A549 (cell line): ENCODE data around the gene RAPGEF2. TPM values are rescaled to one million over a fixed set of nuclear protein-coding genes. Genes with fewer than 3 reads are reported as not detected.

Experiments used
- ATAC-seq, 2 experiments: fragments of 200-7000 bp in 1 of 2; fragments of >200 bp in 1 of 2; cut with Nextera tagmentation in 1 of 2; cut with Tn5 transposase in 1 of 2; 3 replicates each; pipeline versions ENCODE4 v1.8.0 to v1.9.1; 2018 to 2020; ENCODE audit warnings: mild to moderate bottlenecking in 1 of 2, moderate library complexity in 1 of 2
- CTCF ChIA-PET: fragments of 300-600 bp; sonication (Branson Sonifier 250); formaldehyde crosslinking; extraction: SDS; loops from one replicate; lab custom pipeline; 2021; ENCODE audit warnings: antibody characterized with exemption, inconsistent platforms; lab: Yijun Ruan, JAX
- POLR2A ChIA-PET: fragments of 350-600 bp; formaldehyde crosslinking; extraction: SDS; loops from one replicate; lab custom pipeline; 2021; ENCODE audit warnings: antibody characterized with exemption, inconsistent platforms; lab: Yijun Ruan, JAX
- DNase-seq, 2 experiments: peaks; one replicate each; pipeline versions ENCODE4 v3.0.0 to v3.0.0-alpha.2; 2011 to 2016; ENCODE audit warnings: low read depth in 1 of 2, low spot score in 1 of 2
- FAIRE-seq: peaks from 2 replicates; lab custom pipeline; 2011; peaks lifted over from hg19 to GRCh38; lab: Jason Lieb, UNC
- H3K27ac ChIP-seq, 2 experiments: fragments of >200 bp; sonication (Bioruptor Twin); formaldehyde crosslinking; 3 replicates each; pipeline ENCODE4 v1.5.1; 2016 to 2017
- H3K4me1 ChIP-seq: fragments of >200 bp; sonication (Bioruptor Twin); formaldehyde crosslinking; 3 replicates; pipeline ENCODE4 v1.6.1; 2016
- H3K4me2 ChIP-seq: fragments of >200 bp; sonication (Bioruptor Twin); formaldehyde crosslinking; 3 replicates; pipeline ENCODE4 v1.6.1; 2016
- H3K4me3 ChIP-seq: fragments of >200 bp; sonication (Bioruptor Twin); formaldehyde crosslinking; 3 replicates; pipeline ENCODE4 v1.5.1; 2016
- H3K9me3 ChIP-seq: fragments of >200 bp; sonication (Bioruptor Twin); formaldehyde crosslinking; 3 replicates; pipeline ENCODE4 v1.6.1; 2016
- ATOH8 ChIP-seq: fragments of 250-450 bp; sonication (Bioruptor Pico); IDR thresholded peaks from 2 replicates; pipeline ENCODE4 v1.5.0; 2020; ENCODE audit warnings: low read depth, mild to moderate bottlenecking, moderate library complexity
- EHF ChIP-seq: fragments of 250-450 bp; sonication (Bioruptor Pico); IDR thresholded peaks from 2 replicates; pipeline ENCODE4 v1.5.0; 2020; ENCODE audit warnings: mild to moderate bottlenecking
- EP300 ChIP-seq, 2 experiments: fragments of >200 bp; sonication (Bioruptor Twin); formaldehyde crosslinking; IDR thresholded peaks; 2 replicates in 1 of 2; 3 replicates in 1 of 2; pipeline ENCODE4 v1.6.1; 2016 to 2017
- FOSL2 ChIP-seq, 2 experiments: fragments of 450-650 bp in 1 of 2; fragments of >200 bp in 1 of 2; sonication (Bioruptor Twin) in 1 of 2; formaldehyde crosslinking; IDR thresholded peaks; 2 replicates each; pipeline versions ENCODE4 v1.5.0 to v1.6.1; 2016 to 2020; ENCODE audit warnings: mild to moderate bottlenecking in 1 of 2, moderate library complexity in 1 of 2
- FOXS1 ChIP-seq: fragments of 250-450 bp; sonication (Bioruptor Pico); IDR thresholded peaks from 2 replicates; pipeline ENCODE4 v1.5.0; 2020; ENCODE audit warnings: mild to moderate bottlenecking, moderate library complexity
- GATA3 ChIP-seq: IDR thresholded peaks from 2 replicates; pipeline ENCODE4 v1.6.1; 2012; ENCODE audit warnings: borderline replicate concordance
- HDAC2 ChIP-seq: fragments of 200-600 bp; sonication (generic); IDR thresholded peaks from 2 replicates; pipeline ENCODE4 v1.6.1; 2016
- HES2 ChIP-seq: fragments of >200 bp; sonication (Bioruptor Twin); formaldehyde crosslinking; IDR thresholded peaks from 2 replicates; pipeline ENCODE4 v1.6.1; 2016
- JUN ChIP-seq, 2 experiments: fragments of >200 bp; sonication (Bioruptor Twin); formaldehyde crosslinking; IDR thresholded peaks; 2 replicates in 1 of 2; 3 replicates in 1 of 2; pipeline ENCODE4 v1.6.1; 2016 to 2017
- KDM1A ChIP-seq: fragments of 200-600 bp; sonication (generic); IDR thresholded peaks from 2 replicates; pipeline ENCODE4 v1.6.1; 2016; ENCODE audit warnings: low read depth, mild to moderate bottlenecking
- KDM5A ChIP-seq: fragments of 200-600 bp; sonication (generic); IDR thresholded peaks from 2 replicates; pipeline ENCODE4 v1.6.1; 2016; ENCODE audit warnings: antibody characterized with exemption, mild to moderate bottlenecking
- MYC ChIP-seq: IDR thresholded peaks from 2 replicates; pipeline ENCODE4 v1.6.1; 2012; ENCODE audit warnings: mild to moderate bottlenecking, inconsistent platforms, low read length, improper control_type of control experiment, borderline replicate concordance
- NR3C1 ChIP-seq: fragments of >200 bp; sonication (Bioruptor Twin); formaldehyde crosslinking; IDR thresholded peaks from 3 replicates; pipeline ENCODE4 v1.6.1; 2017
- PBX3 ChIP-seq: IDR thresholded peaks from 2 replicates; pipeline ENCODE4 v1.6.1; 2012
- POLR2A ChIP-seq: IDR thresholded peaks from 2 replicates; pipeline ENCODE4 v1.6.1; 2012; ENCODE audit warnings: mild to moderate bottlenecking, low read length
- RAD21 ChIP-seq, 2 experiments: fragments of >200 bp in 1 of 2; sonication (Bioruptor Twin) in 1 of 2; formaldehyde crosslinking in 1 of 2; IDR thresholded peaks in 1 of 2; conservative IDR thresholded peaks in 1 of 2; 2 replicates in 1 of 2; 3 replicates in 1 of 2; pipeline ENCODE4 v1.6.1; 2012 to 2018; ENCODE audit warnings: inconsistent platforms in 1 of 2
- RNF2 ChIP-seq: fragments of 200-600 bp; sonication (generic); IDR thresholded peaks from 2 replicates; pipeline ENCODE4 v1.6.1; 2016; ENCODE audit warnings: low read depth, mild to moderate bottlenecking, antibody characterized with exemption, moderate library complexity, borderline replicate concordance
- SMC3 ChIP-seq: fragments of >200 bp; sonication (Bioruptor Twin); formaldehyde crosslinking; IDR thresholded peaks from 3 replicates; pipeline ENCODE4 v1.6.1; 2018; ENCODE audit warnings: inconsistent platforms
- USF2 ChIP-seq: fragments of 450-650 bp; IDR thresholded peaks from 2 replicates; pipeline ENCODE4 v1.6.1; 2014; ENCODE audit warnings: antibody characterized with exemption
- WGBS: methylation state at CpG from one replicate; pipeline ENCODE4 v1.1.6; 2017; ENCODE audit errors: missing lambda C conversion rate; 5-methylcytosine and 5-hydroxymethylcytosine counted together
- polyA plus RNA-seq, 4 experiments: library from polyadenylated mRNA; depleted of rRNA in 3 of 4; stranded (reverse); fragments of >200 nt; fragmentation: RNase III in 1 of 4; extraction: RNeasy Plus Mini Kit Qiagen cat#74134 plus additional on column Dnase treatment in 1 of 4; gene quantifications; 2 replicates in 3 of 4; 3 replicates in 1 of 4; pipeline ENCODE4 v1.2.3, GENCODE V29; 2011 to 2017

The RAPGEF2 gene
- polyA plus RNA-seq, 2 of the 4 experiments (the other 2 are of a cell fraction) = 10.7 to 31.8 TPM

- no peak for TF ChIP-seq FOSL2 (IDR thresholded peaks at IDR 0.05)
- no peak for TF ChIP-seq FOSL2 (CRISPR knock-in tag; IDR thresholded peaks at IDR 0.05)
- TF ChIP-seq, all 56 proteins: peak for 0
These were observed 41.3 kb downstream of the RAPGEF2 start (continued) for GRCh38 chr4:159144112-159144694.

GRCh38 chr4:159145318-159145991 is 42.6 kb downstream of the RAPGEF2 start:
- ATAC-seq = no peak
- H3K9me3 ChIP-seq = no peaks in the 10 kb centered on the region
- peaks cover 32% of the 10 kb centered on the region; the same call in 2 of the 3 replicates for H3K4me1 ChIP-seq
- H3K4me3 ChIP-seq = no peak overlapping the region
- H3K27ac ChIP-seq = no peak overlapping the region
- no peak for TF ChIP-seq USF2
- TF ChIP-seq EP300 (IDR thresholded peaks at IDR 0.05) = no peak
- no peak for TF ChIP-seq FOSL2 (IDR thresholded peaks at IDR 0.05)
- no peak for TF ChIP-seq FOSL2 (CRISPR knock-in tag; IDR thresholded peaks at IDR 0.05)
- TF ChIP-seq KDM1A = no peak
- no peak for TF ChIP-seq NR3C1
- no peak for TF ChIP-seq GATA3
- TF ChIP-seq PBX3 = no peak
- TF ChIP-seq RNF2 = no peak
- TF ChIP-seq HES2 = no peak
- TF ChIP-seq SMC3 = no peak
- no peak for TF ChIP-seq HDAC2
- TF ChIP-seq JUN (IDR thresholded peaks at IDR 0.05) = no peak
- TF ChIP-seq, all 56 proteins: peak for 0
- FAIRE-seq (no peak), DNase-seq (no peak)
- ChIA-PET POLR2A (no interaction called here), CTCF (no interaction called here)
- no peak overlapping the region for H3K4me2 ChIP-seq
- WGBS = 94% methylated on average over 4 of the region's 4 CpGs

GRCh38 chr4:159145992-159146330 is 43.1 kb downstream of the RAPGEF2 start:
- Histone ChIP-seq H3K27ac (no peak overlapping the region), H3K4me1 (peaks cover 29% of the 10 kb centered on the region; the same call in 2 of the 3 replicates), H3K4me2 (no peak overlapping the region), H3K9me3 (no peaks in the 10 kb centered on the region), H3K4me3 (no peak overlapping the region)
- ATAC-seq (no peak), FAIRE-seq (no peak), DNase-seq (no peak)
- WGBS = 92% methylated on average over 1 of the region's 1 CpG
- POLR2A ChIA-PET = no interaction called here
- CTCF ChIA-PET = no interaction called here
- no peak for TF ChIP-seq MYC
- TF ChIP-seq KDM5A = no peak
- TF ChIP-seq POLR2A = no peak
- TF ChIP-seq ATOH8 (CRISPR knock-in tag) = no peak
- no peak for TF ChIP-seq EHF (CRISPR knock-in tag)
- no peak for TF ChIP-seq RAD21 (conservative IDR thresholded peaks at IDR 0.05 in 1 of 2, IDR thresholded peaks at IDR 0.05 in 1 of 2)
- TF ChIP-seq SMC3 = no peak

GRCh38 chr4:159146488-159146887 is 43.6 kb downstream of the RAPGEF2 start:
- ATAC-seq (no peak), DNase-seq (no peak), FAIRE-seq (no peak)
- no peak overlapping the region for H3K4me2 ChIP-seq
- ChIA-PET POLR2A (no interaction called here), CTCF (no interaction called here)
- peaks cover 24% of the 10 kb centered on the region; the same call in 2 of the 3 replicates for H3K4me1 ChIP-seq
- no peak overlapping the region for H3K27ac ChIP-seq
- H3K4me3 ChIP-seq = no peak overlapping the region
- no peak for TF ChIP-seq FOXS1 (CRISPR knock-in tag)
- H3K9me3 ChIP-seq = no peaks in the 10 kb centered on the region
